NCI-H526 (cell line): ENCODE measurements around the gene LYZL4.

ENCODE experiments used
- DNase-seq, 2 experiments: peaks; one replicate each; lab custom pipeline; 2025; lab: John Stamatoyannopoulos, UW

LYZL4 gene

GRCh38 chr3:42371776-42372175, 38.6 kb downstream of the LYZL4 start:
- no peak for DNase-seq

DNA sequence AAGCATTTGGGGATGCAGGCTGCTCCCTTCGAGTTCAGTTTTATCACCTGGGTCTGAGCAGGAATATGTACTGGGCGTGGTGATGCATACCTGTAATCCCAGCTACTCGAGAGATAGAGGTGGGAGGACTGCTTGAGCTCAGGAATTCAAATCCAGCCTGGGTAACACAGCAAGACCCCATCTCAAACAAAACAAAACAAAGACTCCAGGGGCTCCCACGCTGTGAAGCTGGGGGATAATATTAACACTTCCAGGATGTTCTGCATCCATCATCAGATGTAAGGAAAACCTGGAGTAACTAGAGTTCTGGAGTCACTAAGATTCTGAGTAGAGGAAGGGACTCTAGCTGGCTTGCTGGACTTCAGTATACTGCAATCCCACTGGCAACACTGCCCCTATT, 40.6 kb downstream of the LYZL4 start:
- DNase-seq = no peak

GRCh38 chr3:42369304-42369703, 41.1 kb downstream of the LYZL4 start:
- DNase-seq = no peak

GRCh38 chr3:42368861-42369260, 41.5 kb downstream of the LYZL4 start:
- no peak for DNase-seq

GRCh38 chr3:42367903-42368302, 42.5 kb downstream of the LYZL4 start:
- no peak for DNase-seq

- DNase-seq = no peak
These were observed 43.9 kb downstream of the LYZL4 start for GRCh38 chr3:42366550-42366949.

DNA sequence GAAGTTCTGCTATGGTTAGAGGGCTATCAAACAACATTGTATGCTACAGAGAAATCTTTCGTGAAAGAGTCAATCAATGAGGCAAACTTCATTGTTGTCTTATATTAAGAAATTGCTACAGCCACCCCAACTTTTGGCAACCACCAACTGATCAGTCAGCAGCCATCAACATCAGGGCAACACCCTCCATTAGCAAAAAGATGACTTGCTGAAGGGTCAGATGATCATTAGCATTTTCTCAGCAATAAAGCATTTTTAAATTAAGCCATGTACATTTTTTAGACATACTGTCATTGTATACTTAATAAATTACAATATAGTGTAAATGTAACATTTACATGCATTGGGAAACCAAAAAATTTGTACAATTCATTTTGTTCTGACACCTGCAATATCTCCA, 53.1 kb downstream of the LYZL4 start:
- no peak for DNase-seq

- no peak for DNase-seq
These were observed 54.8 kb downstream of the LYZL4 start for GRCh38 chr3:42355612-42356011.

- DNase-seq = no peak
These were observed 56.8 kb downstream of the LYZL4 start for GRCh38 chr3:42353631-42354030.

GRCh38 chr3:42351207-42351606, 59.2 kb downstream of the LYZL4 start:
- DNase-seq = no peak

DNA sequence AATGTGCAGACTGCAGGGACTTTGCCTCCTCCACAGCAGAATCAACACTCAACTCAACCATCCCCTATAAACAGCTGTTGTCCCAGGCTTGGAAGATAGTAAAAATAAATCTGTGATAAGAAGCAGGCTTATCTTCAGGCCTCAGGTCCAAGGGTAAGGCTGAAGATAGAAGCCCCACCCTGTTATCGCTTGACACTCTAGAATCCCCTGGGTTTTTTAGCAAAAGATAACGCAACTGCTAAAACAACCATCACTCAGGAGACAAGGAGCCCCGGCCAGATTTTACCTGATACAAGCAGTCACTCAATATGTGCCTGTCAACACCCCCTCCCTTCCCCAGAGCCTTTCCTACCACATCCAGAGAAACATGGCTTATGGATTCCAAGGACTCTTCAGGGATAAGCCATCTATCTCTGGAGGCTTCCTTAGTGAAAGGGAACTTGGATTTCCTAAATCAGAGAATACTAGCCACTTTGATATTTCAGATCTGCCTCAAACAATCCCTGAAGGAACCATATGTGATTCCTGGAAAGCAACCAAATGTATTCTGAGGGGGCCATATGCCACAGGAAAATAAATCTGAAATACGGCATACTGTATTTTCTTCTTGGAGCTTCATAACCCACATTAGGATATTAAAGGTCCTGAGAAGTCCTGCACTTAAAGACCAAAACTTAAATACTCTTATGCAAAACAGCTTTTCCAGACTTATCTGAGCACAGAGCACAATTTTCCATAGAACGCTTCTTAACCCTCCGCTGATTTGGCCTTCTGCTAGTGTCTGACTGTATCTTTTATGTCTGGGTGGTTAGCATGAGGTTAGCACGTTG, 60.4 kb downstream of the LYZL4 start:
- no peak for DNase-seq

DNA sequence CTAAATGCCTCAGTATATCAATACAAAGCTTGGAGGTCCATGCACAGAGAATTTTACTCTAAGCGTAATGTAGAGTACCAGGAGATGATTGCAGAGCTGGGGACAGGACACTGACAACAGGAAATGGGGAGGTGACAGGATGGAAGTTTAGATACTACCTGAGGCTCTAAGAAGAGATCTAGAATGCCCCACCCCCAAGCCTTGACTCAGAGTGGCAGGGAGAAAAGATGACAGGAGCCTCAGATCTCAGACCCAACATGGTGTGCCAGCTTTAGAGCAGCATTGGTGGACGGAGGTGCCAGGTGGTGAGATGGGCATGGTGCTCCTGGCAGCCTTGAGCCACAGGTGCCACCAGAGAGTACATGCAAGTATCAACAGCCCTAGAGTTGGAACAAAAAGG, 62.5 kb downstream of the LYZL4 start:
- DNase-seq = no peak
